ENCODE results near the gene ZDHHC14.

DNA sequence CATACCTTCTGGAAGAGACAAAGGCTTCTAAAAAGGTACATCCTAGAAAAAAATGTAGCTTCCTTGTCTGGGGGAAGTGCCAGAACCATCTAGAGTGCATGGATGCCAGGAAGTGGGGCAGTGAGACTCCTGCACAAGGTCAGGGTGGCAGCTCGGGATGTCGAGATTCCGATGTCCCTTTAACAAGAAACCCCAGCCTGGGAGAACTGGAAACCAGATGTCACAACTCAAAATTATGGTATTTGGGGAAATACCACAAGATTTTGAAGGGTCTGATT lies 168.4 kb downstream of the ZDHHC14 start:
- TF ChIP-seq, protein P1, sequence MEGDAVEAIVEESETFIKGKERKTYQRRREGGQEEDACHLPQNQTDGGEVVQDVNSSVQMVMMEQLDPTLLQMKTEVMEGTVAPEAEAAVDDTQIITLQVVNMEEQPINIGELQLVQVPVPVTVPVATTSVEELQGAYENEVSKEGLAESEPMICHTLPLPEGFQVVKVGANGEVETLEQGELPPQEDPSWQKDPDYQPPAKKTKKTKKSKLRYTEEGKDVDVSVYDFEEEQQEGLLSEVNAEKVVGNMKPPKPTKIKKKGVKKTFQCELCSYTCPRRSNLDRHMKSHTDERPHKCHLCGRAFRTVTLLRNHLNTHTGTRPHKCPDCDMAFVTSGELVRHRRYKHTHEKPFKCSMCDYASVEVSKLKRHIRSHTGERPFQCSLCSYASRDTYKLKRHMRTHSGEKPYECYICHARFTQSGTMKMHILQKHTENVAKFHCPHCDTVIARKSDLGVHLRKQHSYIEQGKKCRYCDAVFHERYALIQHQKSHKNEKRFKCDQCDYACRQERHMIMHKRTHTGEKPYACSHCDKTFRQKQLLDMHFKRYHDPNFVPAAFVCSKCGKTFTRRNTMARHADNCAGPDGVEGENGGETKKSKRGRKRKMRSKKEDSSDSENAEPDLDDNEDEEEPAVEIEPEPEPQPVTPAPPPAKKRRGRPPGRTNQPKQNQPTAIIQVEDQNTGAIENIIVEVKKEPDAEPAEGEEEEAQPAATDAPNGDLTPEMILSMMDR (IDR thresholded peaks at IDR 0.05) = no peak
- TF ChIP-seq POLR2A (IDR thresholded peaks at IDR 0.05) = no peak
